Heart left ventricle (tissue), 13 donors: ENCODE measurements around the gene KIFBP.

ENCODE experiments used
- CTCF ChIP-seq, 12 donors: fragments of 200-600 bp; sonication (generic) in 4 of 12; IDR thresholded peaks; one replicate each; pipeline versions ENCODE4 v1.5.0 to v1.8.0; 2018 to 2022; ENCODE audit warnings: antibody characterized with exemption in 12 of 12, mild to moderate bottlenecking in 5 of 12
- POLR2A ChIP-seq, 2 donors: fragments of 450-650 bp; IDR thresholded peaks; one replicate each; pipeline ENCODE4 v1.6.1; 2017; ENCODE audit warnings: antibody characterized with exemption in 2 of 2, mild to moderate bottlenecking in 2 of 2, moderate library complexity in 2 of 2
- donor health status: ischemic (EF 13 %, LVEDD 7.1; RV severe dilation, severe dysfunction).
- donor health status: DM: no; HTN: yes; CAD: no.
- donor health status: DM: no; HTN: no; CAD: no.
- donor health status: ischemic (EF 25% LVEDD 6.9; RV normal size, moderate dysfunction).
- donor health status: ischemic (EF 25% LVEDD 5.7; RV mildly dilated, moderate dysfunction).
- donor health status: ischemic (EF 35%, LVEDD 5.7; RV mildly dilated, moderate dysfunction).
- donor health status: nonischemic (EF 11% LVEDD 7.7; RV severe dilation, severe dysfunction).
- donor health status: DM: yes; HTN: yes; CAD: no.
- donor health status: PGD.
- donor health status: ischemic (EF 29% LVEDD 5.4; RV normal size, mild dysfunction).
- donor health status: nonischemic (EF 23%, LVEDD 6.1; RV moderate dilation, normal function).

- no peak for TF ChIP-seq CTCF (IDR thresholded peaks at IDR 0.05)
- no peak for TF ChIP-seq POLR2A (IDR thresholded peaks at IDR 0.05)
These were observed 74.3 kb downstream of the KIFBP start for GRCh38 chr10:69062901-69063300.
